Activated gamma-delta T cell treated with Interleukin-2 at 50 U/mL for 16 hours (primary cell): ENCODE results near the gene HIVEP3.

Source experiments
- DNase-seq: peaks from one replicate; pipeline ENCODE4 v3.0.0-alpha.2; 2020

Gene HIVEP3

DNA sequence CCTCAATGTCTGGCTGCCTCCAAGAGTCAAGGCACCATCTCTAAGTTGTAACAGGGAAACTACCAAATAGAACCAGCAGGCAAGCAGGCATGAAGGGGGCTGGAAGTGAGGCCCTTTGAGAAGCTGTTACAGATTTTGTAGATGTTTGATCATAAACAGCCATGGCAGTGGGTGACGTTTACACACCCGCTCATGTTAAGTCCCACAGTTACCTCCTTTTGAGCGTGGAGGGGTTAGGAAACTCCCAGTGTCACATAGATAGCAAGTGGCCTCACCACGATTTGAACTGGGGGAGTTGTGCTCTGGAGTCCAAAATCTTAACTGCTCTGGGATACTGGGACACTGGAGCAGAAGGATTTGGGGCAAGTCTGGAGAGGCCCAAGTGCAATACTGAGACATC, 192.4 kb downstream of the HIVEP3 start:
- no peak for DNase-seq

DNA sequence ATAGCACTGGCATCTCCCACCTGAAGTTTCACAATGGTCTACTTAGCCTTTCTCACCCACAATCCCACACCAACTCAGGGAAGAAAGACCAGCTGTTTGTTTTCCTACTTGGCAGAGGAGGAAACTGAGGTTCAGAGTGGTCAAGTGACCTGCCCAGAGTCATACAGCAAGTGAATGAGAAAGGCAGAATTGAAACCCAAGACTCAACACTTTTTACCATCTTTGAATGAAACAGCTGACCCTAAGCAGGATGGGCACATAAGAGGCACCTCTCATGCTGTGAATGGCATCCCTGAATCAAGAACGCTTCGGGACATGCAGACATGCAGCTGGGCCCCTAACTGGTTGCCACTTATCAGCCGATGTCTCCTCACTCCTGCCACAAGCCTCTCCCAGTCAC, 193.8 kb downstream of the HIVEP3 start:
- DNase-seq, result no peak

DNA sequence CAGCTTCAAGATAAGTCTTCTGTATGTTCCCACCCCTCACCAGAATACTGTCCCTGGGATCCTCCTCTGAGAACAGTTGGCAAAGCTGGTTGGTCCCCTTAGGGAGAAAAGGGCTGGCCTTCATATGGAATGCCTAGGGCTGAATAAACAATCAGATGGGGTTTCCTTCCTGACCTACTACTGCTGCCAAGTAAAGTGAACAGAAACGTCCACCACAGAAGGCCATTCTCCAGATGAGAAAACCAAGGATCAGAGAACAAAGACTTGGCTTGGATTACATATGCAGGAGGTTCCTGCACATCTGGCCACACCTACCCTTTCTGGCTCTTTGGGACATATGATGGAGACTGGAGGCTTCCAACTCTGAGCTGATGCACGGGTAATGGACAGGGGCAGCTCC, 194.5 kb downstream of the HIVEP3 start:
- no peak for DNase-seq

DNA sequence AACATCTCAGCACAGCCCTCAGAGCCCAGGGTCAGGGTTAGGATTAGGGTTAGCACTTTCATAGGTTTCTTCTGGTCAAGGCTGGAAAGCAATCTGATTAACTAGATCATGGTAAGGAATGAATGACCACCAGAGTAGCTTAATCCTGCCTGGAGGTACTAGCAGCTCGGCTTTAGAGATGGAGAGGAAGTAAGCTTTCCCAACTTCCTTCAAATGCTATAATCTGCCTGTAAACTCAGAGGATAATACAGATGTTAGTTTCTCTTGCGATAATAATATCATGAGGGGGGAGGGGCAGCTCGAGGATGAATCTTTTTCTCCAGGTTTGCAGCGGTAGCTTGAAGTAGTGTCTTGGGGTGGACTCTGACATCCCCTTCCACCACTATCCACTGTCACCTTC, 194.9 kb downstream of the HIVEP3 start:
- no peak for DNase-seq

DNA sequence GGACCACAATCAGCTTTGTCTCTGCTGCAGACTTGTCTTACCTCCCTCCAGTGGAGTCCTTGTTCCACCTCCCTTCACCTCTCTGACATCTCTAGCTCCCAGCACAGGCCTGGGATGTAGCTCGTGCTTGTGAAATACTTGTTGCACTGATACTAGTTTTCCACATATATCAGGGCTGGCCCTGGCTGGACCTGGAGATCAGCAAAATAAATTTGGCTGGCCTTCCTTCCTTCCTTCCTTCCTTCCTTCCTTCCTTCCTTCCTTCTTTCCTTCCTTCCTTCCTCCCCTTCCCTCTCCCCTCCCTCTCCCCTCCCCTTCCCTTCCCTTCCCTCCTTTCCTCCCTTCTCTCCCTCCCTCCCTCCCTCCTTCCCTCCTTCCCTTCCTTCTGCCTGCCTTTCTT, 196.5 kb downstream of the HIVEP3 start:
- no peak for DNase-seq

- DNase-seq, result no peak
Observed at GRCh38 chr1:41720861-41721410, 197.8 kb downstream of the HIVEP3 start.

GRCh38 chr1:41719590-41719989, 199.1 kb downstream of the HIVEP3 start:
- DNase-seq, result no peak

- DNase-seq, result no peak
Observed at GRCh38 chr1:41719128-41719527, 199.6 kb downstream of the HIVEP3 start.

- no peak for DNase-seq
Observed at GRCh38 chr1:41718497-41718896, 200.2 kb downstream of the HIVEP3 start.

GRCh38 chr1:41716188-41717130, 202.3 kb downstream of the HIVEP3 start:
- DNase-seq, result no peak

DNA sequence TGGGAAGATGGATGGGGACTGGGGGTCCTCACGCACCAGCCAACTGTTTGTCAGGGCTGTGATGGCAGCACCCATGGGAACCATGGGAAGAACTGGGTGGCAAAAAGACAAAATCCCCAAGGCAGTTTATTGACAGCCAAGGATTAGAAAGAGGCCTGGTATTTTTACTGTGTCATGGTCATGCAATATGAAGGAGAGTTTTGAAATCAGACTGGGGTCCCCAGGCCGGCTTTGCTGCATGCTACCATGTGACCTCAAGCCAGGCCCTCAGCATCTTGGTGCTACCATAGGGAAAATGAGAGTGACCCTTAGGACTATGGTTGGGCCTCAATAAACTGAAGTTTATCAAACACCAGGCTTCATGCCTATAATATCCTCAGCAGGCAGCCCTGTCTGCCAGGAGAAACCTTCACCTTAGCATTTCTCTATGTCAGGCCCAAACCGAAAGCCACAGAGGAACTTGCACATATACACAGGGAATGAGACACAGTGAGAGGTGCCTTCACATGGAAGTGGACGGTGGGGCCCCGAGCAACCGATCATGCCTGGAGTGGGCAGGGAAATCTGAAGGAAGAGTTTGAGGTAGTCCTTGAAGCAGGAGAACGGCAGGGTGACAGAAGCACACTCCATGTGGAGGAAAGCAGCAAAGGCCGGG, 203.2 kb downstream of the HIVEP3 start:
- no peak for DNase-seq

GRCh38 chr1:41714638-41715389, 203.9 kb downstream of the HIVEP3 start:
- no peak for DNase-seq

DNA sequence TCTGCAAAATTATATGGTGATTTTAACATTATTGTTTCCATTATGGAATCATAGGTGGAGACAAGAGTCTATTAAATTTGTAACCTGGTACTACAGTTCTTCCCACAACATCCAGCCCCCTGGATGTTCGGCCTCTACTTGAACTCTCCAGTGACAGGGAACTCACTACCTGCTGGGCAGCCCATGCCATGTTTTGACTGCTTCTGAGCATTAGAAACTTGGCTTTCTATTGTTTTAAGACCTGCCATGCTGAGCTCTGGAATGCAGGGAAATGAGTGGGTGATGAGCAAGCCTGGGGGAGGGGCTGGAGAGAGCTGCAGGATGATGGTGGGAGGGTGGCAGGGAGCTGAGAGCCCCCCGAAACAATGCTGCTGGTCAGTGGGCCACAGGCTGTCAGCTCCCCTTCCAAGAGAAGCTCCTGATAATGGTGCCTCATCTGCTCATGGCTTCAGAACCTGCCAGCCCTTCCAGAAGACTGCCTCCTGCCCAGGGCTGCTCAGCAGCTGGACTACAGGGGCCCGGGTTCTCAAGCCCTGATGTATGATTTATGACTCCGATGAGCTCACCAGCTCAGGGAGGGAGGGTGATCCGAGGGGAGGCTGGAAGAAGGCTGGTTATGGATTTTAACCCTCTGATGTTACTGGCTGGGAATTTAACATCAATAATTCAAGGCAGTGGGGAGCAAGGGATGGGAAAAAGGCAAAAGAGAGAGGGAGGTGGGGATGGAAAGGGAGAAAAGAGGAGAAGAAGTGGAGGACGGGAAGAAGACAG, 205.0 kb downstream of the HIVEP3 start:
- DNase-seq, result no peak

DNA sequence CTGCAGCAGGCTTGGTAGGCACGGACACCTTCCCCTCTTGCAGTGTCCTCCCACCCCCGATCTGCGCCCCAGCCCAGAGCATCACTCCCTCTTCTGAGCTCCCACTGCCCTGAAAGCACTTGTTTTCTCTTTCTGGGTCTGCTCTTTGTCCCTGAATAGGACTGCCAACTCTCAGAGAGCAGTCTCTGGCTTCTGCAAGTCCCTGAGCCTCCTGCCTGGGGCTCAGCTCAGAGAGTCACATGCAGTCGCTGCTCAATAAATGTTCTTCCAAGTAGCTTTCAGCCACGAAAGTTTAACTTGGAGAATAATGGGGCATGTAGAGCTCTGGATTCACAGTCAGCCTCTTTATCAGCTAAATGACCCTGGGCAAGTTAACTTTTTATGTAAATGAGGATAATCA, 205.6 kb downstream of the HIVEP3 start:
- no peak for DNase-seq

DNA sequence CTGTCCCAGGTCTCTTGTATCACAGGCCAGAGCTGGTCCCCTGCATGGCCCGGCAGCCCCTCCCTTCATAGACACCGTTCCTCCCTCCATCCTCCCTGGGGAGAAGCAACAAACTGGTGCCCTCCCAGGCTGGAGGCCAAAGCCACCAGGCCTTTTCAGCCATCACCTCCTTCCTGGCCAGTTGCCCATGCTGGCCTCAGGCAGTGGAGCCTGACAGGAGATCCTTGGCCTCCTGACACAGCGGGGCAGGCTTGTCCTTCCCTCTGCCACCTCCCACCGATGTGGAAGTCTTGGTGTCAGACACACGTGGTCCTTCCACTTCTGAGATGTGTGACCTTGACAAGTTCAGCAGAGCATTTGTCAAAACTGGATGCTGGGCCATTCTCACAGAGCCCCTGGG, 206.0 kb downstream of the HIVEP3 start:
- DNase-seq, result no peak

DNA sequence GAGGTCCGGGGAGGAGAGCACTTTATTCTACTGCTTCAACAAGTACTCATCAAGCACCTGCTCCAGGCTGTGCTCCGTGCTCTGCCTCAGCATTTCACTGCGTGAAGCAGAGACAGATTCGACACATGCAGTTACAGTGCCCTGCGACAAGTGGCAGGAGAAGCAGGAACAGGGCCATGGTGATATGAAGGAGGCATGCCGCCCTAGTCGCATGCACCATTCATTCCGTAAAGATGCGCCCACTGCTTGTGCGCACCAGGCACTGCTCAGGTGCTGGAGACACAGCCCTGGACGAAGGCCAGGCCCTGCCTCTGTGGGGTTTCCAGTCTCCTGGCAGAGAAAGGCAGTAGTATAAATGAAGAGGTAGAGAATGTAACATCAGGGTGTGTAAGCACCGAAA, 206.6 kb downstream of the HIVEP3 start:
- no peak for DNase-seq

- DNase-seq, result no peak
Observed at GRCh38 chr1:41711581-41711980, 207.1 kb downstream of the HIVEP3 start.

DNA sequence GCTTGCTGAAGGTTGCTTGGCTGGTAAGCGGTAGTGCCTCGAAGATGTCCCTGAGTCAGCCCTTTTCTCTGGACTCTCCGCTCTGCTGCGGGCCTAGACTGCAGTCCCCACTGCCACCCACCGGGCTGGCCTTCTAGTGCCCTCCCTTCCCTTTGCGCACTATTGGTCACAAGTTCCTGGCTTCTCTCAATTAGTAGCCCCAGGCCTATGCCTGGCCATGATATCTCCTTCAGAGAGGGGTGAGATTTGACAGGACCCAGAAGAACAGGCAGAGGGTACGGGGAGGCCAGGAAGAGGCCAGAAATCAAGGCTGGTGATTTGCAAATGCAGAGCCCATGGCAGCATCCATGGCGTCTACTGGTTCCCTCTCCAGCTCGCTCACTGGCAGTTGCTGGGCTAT, 207.7 kb downstream of the HIVEP3 start:
- no peak for DNase-seq

- no peak for DNase-seq
Observed at GRCh38 chr1:41709873-41710272, 208.8 kb downstream of the HIVEP3 start.

- no peak for DNase-seq
Observed at GRCh38 chr1:41709331-41709730, 209.4 kb downstream of the HIVEP3 start.

DNA sequence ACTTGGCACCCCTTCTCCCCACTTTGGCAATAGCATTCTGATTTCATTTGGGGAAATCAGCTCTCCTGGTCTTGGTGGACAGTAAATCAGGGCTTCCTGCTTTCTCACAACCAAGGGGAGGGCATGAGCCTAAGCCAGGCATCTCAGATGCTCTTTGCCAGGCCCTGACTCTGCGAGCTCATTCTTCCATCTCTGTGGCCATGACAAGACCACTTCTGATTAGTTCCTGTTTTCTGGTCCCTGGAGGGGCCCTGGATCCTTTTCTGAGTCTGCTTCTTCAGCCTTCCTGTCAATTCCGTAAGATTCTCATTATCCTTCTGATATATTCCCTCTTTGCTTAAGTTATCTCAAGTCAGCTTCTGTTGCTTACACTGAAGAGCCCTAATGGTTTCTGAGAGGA, 210.4 kb downstream of the HIVEP3 start:
- DNase-seq, result no peak

DNA sequence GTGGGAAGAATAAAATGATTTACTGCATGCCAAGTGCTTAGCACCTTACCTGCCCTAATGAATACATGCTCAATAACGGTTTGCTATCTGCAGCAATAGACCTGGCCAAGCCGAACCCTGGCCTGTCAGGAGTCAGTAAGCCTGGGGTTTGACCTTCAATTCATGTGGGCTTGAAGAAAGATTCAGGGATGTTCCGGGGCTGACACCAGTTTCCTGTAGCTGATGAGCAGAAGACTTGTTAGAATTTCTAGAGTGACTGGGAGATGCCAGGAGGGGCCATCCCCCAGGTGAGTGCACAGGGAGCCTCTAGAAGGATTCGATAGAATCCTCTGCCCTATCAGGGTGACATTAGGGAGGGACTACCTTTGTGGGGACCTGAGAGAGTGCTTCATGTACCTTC, 210.9 kb downstream of the HIVEP3 start:
- no peak for DNase-seq

GRCh38 chr1:41705798-41706197, 212.9 kb downstream of the HIVEP3 start:
- no peak for DNase-seq
